ENCODE results near the gene ORAI3. TPM values are rescaled to one million over a fixed set of nuclear protein-coding genes. Genes with fewer than 3 reads are reported as not detected.

The ORAI3 gene
- total RNA-seq, 1 experiment from 2014 or later, result 10.8 TPM

GRCh38 chr16:30899794-30900193, 49.1 kb upstream of the ORAI3 start (continued):
- TF ChIP-seq, protein P1, sequence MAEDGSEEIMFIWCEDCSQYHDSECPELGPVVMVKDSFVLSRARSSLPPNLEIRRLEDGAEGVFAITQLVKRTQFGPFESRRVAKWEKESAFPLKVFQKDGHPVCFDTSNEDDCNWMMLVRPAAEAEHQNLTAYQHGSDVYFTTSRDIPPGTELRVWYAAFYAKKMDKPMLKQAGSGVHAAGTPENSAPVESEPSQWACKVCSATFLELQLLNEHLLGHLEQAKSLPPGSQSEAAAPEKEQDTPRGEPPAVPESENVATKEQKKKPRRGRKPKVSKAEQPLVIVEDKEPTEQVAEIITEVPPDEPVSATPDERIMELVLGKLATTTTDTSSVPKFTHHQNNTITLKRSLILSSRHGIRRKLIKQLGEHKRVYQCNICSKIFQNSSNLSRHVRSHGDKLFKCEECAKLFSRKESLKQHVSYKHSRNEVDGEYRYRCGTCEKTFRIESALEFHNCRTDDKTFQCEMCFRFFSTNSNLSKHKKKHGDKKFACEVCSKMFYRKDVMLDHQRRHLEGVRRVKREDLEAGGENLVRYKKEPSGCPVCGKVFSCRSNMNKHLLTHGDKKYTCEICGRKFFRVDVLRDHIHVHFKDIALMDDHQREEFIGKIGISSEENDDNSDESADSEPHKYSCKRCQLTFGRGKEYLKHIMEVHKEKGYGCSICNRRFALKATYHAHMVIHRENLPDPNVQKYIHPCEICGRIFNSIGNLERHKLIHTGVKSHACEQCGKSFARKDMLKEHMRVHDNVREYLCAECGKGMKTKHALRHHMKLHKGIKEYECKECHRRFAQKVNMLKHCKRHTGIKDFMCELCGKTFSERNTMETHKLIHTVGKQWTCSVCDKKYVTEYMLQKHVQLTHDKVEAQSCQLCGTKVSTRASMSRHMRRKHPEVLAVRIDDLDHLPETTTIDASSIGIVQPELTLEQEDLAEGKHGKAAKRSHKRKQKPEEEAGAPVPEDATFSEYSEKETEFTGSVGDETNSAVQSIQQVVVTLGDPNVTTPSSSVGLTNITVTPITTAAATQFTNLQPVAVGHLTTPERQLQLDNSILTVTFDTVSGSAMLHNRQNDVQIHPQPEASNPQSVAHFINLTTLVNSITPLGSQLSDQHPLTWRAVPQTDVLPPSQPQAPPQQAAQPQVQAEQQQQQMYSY (CRISPR knock-in tag; IDR thresholded peaks at IDR 0.05), result no peak
- TF ChIP-seq, protein P2, sequence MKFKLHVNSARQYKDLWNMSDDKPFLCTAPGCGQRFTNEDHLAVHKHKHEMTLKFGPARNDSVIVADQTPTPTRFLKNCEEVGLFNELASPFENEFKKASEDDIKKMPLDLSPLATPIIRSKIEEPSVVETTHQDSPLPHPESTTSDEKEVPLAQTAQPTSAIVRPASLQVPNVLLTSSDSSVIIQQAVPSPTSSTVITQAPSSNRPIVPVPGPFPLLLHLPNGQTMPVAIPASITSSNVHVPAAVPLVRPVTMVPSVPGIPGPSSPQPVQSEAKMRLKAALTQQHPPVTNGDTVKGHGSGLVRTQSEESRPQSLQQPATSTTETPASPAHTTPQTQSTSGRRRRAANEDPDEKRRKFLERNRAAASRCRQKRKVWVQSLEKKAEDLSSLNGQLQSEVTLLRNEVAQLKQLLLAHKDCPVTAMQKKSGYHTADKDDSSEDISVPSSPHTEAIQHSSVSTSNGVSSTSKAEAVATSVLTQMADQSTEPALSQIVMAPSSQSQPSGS (CRISPR knock-in tag; IDR thresholded peaks at IDR 0.05; ENCODE audit: borderline replicate concordance, low read depth), result no peak
- TF ChIP-seq, protein P3, sequence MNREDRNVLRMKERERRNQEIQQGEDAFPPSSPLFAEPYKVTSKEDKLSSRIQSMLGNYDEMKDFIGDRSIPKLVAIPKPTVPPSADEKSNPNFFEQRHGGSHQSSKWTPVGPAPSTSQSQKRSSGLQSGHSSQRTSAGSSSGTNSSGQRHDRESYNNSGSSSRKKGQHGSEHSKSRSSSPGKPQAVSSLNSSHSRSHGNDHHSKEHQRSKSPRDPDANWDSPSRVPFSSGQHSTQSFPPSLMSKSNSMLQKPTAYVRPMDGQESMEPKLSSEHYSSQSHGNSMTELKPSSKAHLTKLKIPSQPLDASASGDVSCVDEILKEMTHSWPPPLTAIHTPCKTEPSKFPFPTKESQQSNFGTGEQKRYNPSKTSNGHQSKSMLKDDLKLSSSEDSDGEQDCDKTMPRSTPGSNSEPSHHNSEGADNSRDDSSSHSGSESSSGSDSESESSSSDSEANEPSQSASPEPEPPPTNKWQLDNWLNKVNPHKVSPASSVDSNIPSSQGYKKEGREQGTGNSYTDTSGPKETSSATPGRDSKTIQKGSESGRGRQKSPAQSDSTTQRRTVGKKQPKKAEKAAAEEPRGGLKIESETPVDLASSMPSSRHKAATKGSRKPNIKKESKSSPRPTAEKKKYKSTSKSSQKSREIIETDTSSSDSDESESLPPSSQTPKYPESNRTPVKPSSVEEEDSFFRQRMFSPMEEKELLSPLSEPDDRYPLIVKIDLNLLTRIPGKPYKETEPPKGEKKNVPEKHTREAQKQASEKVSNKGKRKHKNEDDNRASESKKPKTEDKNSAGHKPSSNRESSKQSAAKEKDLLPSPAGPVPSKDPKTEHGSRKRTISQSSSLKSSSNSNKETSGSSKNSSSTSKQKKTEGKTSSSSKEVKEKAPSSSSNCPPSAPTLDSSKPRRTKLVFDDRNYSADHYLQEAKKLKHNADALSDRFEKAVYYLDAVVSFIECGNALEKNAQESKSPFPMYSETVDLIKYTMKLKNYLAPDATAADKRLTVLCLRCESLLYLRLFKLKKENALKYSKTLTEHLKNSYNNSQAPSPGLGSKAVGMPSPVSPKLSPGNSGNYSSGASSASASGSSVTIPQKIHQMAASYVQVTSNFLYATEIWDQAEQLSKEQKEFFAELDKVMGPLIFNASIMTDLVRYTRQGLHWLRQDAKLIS (CRISPR knock-in tag; IDR thresholded peaks at IDR 0.05; ENCODE audit: borderline replicate concordance), result no peak
- TF ChIP-seq, protein P4, sequence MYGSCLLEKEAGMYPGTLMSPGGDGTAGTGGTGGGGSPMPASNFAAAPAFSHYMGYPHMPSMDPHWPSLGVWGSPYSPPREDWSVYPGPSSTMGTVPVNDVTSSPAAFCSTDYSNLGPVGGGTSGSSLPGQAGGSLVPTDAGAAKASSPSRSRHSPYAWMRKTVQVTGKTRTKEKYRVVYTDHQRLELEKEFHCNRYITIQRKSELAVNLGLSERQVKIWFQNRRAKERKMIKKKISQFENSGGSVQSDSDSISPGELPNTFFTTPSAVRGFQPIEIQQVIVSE (CRISPR knock-in tag; IDR thresholded peaks at IDR 0.05; ENCODE audit: borderline replicate concordance), result no peak
- TF ChIP-seq, protein P5, sequence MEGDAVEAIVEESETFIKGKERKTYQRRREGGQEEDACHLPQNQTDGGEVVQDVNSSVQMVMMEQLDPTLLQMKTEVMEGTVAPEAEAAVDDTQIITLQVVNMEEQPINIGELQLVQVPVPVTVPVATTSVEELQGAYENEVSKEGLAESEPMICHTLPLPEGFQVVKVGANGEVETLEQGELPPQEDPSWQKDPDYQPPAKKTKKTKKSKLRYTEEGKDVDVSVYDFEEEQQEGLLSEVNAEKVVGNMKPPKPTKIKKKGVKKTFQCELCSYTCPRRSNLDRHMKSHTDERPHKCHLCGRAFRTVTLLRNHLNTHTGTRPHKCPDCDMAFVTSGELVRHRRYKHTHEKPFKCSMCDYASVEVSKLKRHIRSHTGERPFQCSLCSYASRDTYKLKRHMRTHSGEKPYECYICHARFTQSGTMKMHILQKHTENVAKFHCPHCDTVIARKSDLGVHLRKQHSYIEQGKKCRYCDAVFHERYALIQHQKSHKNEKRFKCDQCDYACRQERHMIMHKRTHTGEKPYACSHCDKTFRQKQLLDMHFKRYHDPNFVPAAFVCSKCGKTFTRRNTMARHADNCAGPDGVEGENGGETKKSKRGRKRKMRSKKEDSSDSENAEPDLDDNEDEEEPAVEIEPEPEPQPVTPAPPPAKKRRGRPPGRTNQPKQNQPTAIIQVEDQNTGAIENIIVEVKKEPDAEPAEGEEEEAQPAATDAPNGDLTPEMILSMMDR (IDR thresholded peaks at IDR 0.05), result no peak
- TF ChIP-seq, protein P6, sequence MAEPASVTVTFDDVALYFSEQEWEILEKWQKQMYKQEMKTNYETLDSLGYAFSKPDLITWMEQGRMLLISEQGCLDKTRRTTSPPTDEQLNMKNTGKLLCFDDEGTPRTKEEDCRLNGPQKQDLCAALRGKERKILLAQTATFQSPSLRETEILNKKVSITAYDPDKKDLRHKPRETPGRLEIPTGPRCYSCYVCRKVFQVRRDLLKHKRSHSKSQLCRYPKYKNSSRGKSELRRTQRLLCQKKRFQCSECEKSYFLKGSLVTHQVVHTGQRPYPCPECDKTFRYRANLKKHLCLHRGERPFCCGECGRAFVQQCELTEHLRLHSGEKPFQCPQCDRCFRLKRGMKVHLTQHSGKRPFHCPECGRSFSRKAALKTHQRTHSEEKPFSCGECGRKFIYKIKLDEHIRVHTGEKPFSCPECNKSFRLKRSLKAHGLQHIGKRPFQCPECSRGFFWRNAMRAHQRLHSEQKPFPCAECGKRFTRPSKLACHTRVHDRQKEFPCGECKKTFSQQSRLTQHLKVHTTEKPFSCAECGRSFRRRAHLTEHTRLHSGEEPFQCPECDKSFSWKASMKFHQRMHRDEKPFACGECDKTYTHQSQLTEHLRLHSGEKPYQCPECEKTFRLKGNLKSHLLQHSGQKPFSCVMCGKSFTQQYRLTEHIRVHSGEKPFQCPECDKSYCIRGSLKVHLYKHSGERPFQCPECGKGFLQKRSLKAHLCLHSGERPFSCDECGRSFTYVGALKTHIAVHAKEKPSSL (CRISPR knock-in tag; conservative IDR thresholded peaks at IDR 0.05), result no peak

DNA sequence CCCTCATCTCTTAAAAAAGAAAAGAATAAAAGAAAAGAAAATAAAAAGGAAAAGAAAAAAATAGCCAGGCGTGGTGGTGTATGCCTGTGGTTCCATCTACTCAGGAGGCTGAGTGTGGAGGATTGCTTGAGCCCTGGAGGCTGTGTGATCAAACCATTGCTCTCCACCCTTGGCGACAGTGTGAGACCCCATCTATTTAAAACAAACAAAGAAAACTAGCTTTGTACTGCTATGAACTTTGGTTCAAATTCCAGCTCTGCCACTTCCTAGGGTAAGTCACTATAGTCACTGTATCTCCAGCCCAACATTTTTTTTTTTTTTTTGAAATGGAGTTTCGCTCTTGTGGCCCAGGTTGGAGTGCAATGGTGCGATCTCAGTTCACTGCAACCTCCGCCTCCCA, 48.3 kb upstream of the ORAI3 start:
- CTCF ChIA-PET, result interaction anchor here (0.5 to 5.1 kb wide), 5 partner anchors 9 to 1098 kb away, joined by 3 to 95 read pairs (median 4); no protein-coding TSS in a partner anchor
- H3K27me3 Mint-ChIP-seq (ENCODE audit: low read depth), result peaks cover 33% of the 10 kb centered on the region
- H3K36me3 Mint-ChIP-seq, result no peaks in the 10 kb centered on the region
- H3K9me3 Mint-ChIP-seq, result peaks cover 3% of the 10 kb centered on the region; the same call in 1 of the 2 replicates
- POLR2A ChIA-PET, result interaction anchor here (1.1 kb wide), 1 partner anchor 22 kb away, joined by 3 read pairs; no protein-coding TSS in a partner anchor
- H3K4me3 Mint-ChIP-seq, result no peak overlapping the region
- H3K27ac Mint-ChIP-seq, result no peak overlapping the region
- H3K4me1 Mint-ChIP-seq, result peaks cover 17% of the 10 kb centered on the region
- ATAC-seq (no peak), DNase-seq (ENCODE audit: low spot score) (no peak)
- TF ChIP-seq SP1 (CRISPR knock-in tag; conservative IDR thresholded peaks at IDR 0.05) (no peak), ZNF219 (CRISPR knock-in tag; IDR thresholded peaks at IDR 0.05; ENCODE audit: borderline replicate concordance) (no peak), IRF2 (CRISPR knock-in tag; IDR thresholded peaks at IDR 0.05; ENCODE audit: borderline replicate concordance, low read depth) (no peak), E2F1 (CRISPR knock-in tag; IDR thresholded peaks at IDR 0.05) (no peak)
- TF ChIP-seq, protein P7, sequence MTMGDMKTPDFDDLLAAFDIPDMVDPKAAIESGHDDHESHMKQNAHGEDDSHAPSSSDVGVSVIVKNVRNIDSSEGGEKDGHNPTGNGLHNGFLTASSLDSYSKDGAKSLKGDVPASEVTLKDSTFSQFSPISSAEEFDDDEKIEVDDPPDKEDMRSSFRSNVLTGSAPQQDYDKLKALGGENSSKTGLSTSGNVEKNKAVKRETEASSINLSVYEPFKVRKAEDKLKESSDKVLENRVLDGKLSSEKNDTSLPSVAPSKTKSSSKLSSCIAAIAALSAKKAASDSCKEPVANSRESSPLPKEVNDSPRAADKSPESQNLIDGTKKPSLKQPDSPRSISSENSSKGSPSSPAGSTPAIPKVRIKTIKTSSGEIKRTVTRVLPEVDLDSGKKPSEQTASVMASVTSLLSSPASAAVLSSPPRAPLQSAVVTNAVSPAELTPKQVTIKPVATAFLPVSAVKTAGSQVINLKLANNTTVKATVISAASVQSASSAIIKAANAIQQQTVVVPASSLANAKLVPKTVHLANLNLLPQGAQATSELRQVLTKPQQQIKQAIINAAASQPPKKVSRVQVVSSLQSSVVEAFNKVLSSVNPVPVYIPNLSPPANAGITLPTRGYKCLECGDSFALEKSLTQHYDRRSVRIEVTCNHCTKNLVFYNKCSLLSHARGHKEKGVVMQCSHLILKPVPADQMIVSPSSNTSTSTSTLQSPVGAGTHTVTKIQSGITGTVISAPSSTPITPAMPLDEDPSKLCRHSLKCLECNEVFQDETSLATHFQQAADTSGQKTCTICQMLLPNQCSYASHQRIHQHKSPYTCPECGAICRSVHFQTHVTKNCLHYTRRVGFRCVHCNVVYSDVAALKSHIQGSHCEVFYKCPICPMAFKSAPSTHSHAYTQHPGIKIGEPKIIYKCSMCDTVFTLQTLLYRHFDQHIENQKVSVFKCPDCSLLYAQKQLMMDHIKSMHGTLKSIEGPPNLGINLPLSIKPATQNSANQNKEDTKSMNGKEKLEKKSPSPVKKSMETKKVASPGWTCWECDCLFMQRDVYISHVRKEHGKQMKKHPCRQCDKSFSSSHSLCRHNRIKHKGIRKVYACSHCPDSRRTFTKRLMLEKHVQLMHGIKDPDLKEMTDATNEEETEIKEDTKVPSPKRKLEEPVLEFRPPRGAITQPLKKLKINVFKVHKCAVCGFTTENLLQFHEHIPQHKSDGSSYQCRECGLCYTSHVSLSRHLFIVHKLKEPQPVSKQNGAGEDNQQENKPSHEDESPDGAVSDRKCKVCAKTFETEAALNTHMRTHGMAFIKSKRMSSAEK (CRISPR knock-in tag; IDR thresholded peaks at IDR 0.05; ENCODE audit: borderline replicate concordance), result no peak
- TF ChIP-seq, protein P8, sequence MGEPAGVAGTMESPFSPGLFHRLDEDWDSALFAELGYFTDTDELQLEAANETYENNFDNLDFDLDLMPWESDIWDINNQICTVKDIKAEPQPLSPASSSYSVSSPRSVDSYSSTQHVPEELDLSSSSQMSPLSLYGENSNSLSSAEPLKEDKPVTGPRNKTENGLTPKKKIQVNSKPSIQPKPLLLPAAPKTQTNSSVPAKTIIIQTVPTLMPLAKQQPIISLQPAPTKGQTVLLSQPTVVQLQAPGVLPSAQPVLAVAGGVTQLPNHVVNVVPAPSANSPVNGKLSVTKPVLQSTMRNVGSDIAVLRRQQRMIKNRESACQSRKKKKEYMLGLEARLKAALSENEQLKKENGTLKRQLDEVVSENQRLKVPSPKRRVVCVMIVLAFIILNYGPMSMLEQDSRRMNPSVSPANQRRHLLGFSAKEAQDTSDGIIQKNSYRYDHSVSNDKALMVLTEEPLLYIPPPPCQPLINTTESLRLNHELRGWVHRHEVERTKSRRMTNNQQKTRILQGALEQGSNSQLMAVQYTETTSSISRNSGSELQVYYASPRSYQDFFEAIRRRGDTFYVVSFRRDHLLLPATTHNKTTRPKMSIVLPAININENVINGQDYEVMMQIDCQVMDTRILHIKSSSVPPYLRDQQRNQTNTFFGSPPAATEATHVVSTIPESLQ (CRISPR knock-in tag; IDR thresholded peaks at IDR 0.05), result no peak

All from WTC11 (cell line).